Effector CD8-positive, alpha-beta T cell (primary cell): Measurements from ENCODE around the gene PRTN3.
"Not testable (repeated sequence)": the region's sequence is repeated elsewhere in the genome, so short reads cannot be mapped to it uniquely, and the experiment has no call there.

Source experiments
- DNase-seq: peaks from one replicate; lab custom pipeline; 2025; lab: John Stamatoyannopoulos, UW

The PRTN3 gene

GRCh38 chr19:845707-846521, 5.1 kb downstream of the PRTN3 start:
- DNase-seq, result no peak

DNA sequence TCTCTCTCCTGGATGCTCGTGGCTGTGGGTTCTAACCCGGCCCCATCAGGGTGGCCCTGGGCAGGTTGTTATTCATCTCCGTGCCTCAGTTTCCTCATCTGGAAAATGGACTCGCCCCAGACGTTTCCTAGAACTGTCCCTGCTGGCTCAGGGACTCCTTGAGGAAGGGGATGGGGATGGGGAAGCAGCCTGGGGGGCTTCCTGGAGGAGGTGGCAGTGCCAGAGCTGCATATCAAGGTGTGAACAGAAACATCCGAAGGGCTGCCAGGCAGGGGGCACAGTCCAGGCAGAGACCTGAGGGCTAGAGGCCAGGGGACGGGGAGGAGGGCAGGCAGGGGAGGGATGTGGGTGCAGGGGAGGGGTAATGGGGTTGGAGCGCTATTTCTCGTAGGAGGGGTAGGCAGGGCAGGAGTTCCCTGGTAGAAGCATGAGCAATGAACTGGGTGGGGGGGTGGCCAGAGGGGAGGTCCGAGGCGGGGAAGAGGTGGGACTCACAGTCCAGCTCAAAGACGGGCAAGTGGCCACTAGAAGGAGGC, 7.7 kb downstream of the PRTN3 start:
- DNase-seq, result no peak

DNA sequence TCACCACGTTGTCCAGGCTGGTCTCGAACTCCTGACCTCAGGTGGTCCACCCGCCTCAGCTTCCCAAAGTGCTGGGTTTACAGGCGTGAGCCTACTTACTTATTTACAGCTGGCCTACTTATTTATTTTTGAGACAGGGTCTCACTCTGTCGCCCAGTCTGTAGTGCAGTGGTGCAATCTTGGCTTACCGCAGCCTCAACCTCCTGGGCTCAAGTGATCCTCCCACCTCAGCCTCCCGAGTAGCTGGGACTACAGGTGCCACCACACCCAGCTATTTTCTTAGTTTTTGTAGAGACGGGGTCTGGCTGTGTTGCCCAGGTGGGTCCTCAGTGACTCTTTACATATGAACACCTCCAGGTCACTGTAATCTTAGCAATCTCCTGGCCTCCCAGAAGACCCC, 8.4 kb downstream of the PRTN3 start:
- not testable (repeated sequence) for DNase-seq

GRCh38 chr19:850221-850978, 9.6 kb downstream of the PRTN3 start:
- DNase-seq, result no peak

DNA sequence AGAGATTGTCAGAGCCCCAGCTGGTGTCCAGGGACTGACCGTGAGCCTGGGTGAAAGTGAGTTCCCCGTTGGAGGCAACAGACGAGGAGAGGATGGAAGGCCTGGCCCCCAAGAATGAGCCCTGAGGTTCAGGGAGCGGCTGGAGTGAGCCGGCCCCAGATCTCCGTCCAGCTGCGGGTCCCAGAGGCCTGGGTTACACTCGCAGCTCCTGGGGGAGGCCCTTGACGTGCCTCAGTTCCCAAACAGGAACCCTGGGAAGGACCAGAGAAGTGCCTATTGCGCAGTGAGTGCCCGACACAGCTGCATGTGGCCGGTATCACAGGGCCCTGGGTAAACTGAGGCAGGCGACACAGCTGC, 10.2 kb downstream of the PRTN3 start:
- DNase-seq, result no peak

- no peak for DNase-seq
Observed at GRCh38 chr19:852136-853013, 11.6 kb downstream of the PRTN3 start, which contains the start of gene ELANE. Gene ELANE (plus strand): TSS chr19:852303. CDS start chr19:852329, 26 bp downstream.

GRCh38 chr19:853014-853585, 12.3 kb downstream of the PRTN3 start:
- DNase-seq, result no peak

- DNase-seq, result not testable (repeated sequence)
Observed at GRCh38 chr19:853614-854220, 12.9 kb downstream of the PRTN3 start.

DNA sequence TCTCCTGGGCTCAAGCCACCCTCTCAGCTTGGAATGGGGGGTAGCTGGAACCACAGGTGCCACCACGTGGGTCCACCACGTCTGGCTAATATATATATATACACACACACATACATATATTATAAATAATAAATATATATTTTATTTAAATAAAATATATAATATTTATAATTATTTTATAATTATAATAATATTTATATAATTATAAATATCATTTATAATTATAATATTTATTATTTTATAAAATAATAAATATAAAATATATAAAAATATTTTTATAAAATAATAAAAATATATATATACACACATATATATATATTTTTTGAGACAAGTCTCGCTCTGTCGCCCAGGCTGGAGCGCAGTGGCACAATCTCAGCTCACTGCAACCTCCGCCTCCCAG, 13.8 kb downstream of the PRTN3 start:
- no peak for DNase-seq

- DNase-seq, result no peak
Observed at GRCh38 chr19:855142-855541, 14.3 kb downstream of the PRTN3 start.

- DNase-seq, result no peak
Observed at GRCh38 chr19:855566-856120, 14.8 kb downstream of the PRTN3 start.

- DNase-seq, result no peak
Observed at GRCh38 chr19:858284-858683, 17.5 kb downstream of the PRTN3 start.

GRCh38 chr19:858868-859843, 18.4 kb downstream of the PRTN3 start, which contains the start of gene CFD:
Gene CFD (plus strand): TSS chr19:859664. CDS start chr19:859690, 26 bp downstream.
- DNase-seq, result no peak

- DNase-seq, result no peak
Observed at GRCh38 chr19:861141-861755, 20.4 kb downstream of the PRTN3 start.

GRCh38 chr19:861756-862580, 21.2 kb downstream of the PRTN3 start:
- DNase-seq, result peak; percentile 71

DNA sequence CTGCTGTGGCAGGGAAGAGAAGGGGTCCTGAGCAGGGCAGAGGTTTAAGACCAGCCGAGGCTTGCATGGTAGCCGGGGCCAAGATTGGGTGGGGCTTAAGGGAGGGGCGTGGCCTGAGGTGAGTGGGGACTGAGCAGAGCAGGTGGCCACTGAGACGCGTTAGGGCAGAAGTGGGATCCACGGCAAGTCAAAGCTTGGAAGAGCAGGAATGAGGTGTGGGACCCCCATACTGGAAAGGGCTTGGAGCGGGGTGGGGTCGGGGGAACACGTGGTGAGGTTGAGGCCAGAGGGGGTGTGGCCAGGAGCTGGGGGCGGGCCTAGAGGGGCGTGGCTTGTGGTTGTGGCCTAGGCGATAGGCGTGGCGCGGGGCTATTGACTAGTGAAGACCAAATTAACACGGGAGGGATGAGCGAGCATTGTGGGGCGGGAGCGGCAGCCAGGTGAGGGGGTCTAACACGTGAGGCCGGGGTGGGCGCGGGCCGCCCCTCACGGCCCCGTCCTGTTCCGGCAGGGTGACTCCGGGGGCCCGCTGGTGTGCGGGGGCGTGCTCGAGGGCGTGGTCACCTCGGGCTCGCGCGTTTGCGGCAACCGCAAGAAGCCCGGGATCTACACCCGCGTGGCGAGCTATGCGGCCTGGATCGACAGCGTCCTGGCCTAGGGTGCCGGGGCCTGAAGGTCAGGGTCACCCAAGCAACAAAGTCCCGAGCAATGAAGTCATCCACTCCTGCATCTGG, 21.9 kb downstream of the PRTN3 start:
- peak; percentile 67 for DNase-seq

DNA sequence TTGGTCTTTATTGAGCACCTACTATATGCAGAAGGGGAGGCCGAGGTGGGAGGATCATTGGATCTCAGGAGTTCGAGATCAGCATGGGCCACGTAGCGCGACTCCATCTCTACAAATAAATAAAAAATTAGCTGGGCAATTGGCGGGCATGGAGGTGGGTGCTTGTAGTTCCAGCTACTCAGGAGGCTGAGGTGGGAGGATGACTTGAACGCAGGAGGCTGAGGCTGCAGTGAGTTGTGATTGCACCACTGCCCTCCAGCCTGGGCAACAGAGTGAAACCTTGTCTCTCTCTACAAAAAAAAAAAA, 22.5 kb downstream of the PRTN3 start:
- no peak for DNase-seq
